ENCODE data around the gene EPSTI1.

- no peak for TF ChIP-seq POLR2AphosphoS5 (IDR thresholded peaks at IDR 0.05; ENCODE audit: low read depth, low read length)
- no peak for TF ChIP-seq POLR2A (IDR thresholded peaks at IDR 0.05; ENCODE audit: low read depth, low read length)
- TF ChIP-seq TAF1 (IDR thresholded peaks at IDR 0.05; ENCODE audit: low read depth, low read length), result no peak
- TF ChIP-seq SPI1 (IDR thresholded peaks at IDR 0.05; ENCODE audit: low read depth, low read length), result no peak
- TF ChIP-seq PAX5 (IDR thresholded peaks at IDR 0.05; ENCODE audit: insufficient read depth, low read length, severe bottlenecking), result no peak
- no peak for TF ChIP-seq POU2F2 (IDR thresholded peaks at IDR 0.05; ENCODE audit: low read depth, low read length)
Measured at GRCh38 chr13:42875475-42876269, 116.4 kb downstream of the EPSTI1 start.

Measured in GM12891 (cell line).